Astrocyte (in vitro differentiated cells and primary cell): ENCODE data around the gene PCED1B.

ENCODE experiments used
- CTCF ChIP-seq: IDR thresholded peaks from 2 replicates; pipeline ENCODE4 v1.5.1; 2011; ENCODE audit warnings: low read depth, mild to moderate bottlenecking, inconsistent platforms, low read length, moderate library complexity; ENCODE audit not compliant: insufficient read depth
- EZH2 ChIP-seq: IDR thresholded peaks from 2 replicates; pipeline ENCODE4 v1.6.1; 2012; ENCODE audit warnings: mild to moderate bottlenecking, low read length, inconsistent platforms; ENCODE audit not compliant: insufficient read depth

- TF ChIP-seq CTCF (no peak), EZH2 (no peak)
Observed at GRCh38 chr12:47213396-47213795, 134.0 kb downstream of the PCED1B start.
